ENCODE data around the gene BDP1.
"Not testable (repeated sequence)": the region's sequence is repeated elsewhere in the genome, so short reads cannot be mapped to it uniquely, and the experiment has no call there.

The BDP1 gene

DNA sequence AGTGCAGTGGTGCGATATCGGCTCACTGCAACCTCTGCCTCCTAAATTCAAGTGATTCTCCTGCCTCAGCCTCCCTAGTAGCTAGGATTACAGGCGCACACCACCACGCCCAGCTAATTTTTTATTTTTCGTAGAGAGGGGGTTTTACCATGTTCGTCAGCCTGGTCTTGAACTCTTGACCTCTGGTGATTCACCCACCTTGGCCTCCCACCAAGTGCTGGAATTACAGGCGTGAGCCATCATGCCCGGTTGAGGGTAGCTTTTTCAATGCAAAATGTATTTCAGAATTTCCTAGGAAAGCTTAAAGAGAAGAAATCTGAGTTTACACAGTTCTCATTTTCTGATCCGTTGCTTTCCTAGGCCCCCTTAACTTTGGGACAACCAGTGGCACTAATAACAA is 15.7 kb downstream of the BDP1 start:
- peak; percentile 20 for DNase-seq (ENCODE audit: low read depth)
- TF ChIP-seq, protein P1, sequence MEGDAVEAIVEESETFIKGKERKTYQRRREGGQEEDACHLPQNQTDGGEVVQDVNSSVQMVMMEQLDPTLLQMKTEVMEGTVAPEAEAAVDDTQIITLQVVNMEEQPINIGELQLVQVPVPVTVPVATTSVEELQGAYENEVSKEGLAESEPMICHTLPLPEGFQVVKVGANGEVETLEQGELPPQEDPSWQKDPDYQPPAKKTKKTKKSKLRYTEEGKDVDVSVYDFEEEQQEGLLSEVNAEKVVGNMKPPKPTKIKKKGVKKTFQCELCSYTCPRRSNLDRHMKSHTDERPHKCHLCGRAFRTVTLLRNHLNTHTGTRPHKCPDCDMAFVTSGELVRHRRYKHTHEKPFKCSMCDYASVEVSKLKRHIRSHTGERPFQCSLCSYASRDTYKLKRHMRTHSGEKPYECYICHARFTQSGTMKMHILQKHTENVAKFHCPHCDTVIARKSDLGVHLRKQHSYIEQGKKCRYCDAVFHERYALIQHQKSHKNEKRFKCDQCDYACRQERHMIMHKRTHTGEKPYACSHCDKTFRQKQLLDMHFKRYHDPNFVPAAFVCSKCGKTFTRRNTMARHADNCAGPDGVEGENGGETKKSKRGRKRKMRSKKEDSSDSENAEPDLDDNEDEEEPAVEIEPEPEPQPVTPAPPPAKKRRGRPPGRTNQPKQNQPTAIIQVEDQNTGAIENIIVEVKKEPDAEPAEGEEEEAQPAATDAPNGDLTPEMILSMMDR (conservative IDR thresholded peaks at IDR 0.05; ENCODE audit: low read length) = no peak
- H3K4me3 ChIP-seq (ENCODE audit: low read length) = no peak overlapping the region

DNA sequence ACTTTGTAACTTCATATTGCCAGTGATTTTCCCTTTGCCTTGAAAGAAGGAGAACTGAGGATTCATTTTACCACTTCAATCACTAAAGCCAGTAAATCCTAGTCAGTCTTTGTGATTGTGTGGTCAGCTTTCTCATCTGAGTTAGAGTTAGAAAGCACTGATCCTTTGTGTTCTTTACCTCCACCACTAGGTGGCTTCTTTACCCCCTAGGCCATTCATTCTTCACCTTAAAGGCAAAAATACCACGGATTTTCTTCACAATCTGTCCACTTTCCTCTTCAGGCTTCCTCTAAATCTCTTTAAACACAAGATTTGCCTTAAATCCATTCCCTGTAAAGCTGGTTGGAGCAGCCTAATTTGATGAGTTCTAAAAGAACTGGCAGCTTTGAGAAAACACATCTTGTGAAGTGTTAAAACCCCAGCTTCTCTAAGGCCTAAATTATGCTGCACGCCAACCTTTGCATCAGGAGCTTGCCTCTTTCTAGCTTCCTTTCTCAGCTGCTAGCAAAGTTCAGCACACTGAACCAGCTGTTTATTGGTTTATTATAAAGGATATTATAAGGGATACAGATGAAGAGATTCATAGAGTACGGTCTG is 20.4 kb downstream of the BDP1 start:
- TF ChIP-seq, protein P1 (conservative IDR thresholded peaks at IDR 0.05; ENCODE audit: low read length) = peak; percentile 68
- H3K4me3 ChIP-seq (ENCODE audit: low read length) = no peak overlapping the region
- peak; percentile 18 for DNase-seq (ENCODE audit: low read depth)

DNA sequence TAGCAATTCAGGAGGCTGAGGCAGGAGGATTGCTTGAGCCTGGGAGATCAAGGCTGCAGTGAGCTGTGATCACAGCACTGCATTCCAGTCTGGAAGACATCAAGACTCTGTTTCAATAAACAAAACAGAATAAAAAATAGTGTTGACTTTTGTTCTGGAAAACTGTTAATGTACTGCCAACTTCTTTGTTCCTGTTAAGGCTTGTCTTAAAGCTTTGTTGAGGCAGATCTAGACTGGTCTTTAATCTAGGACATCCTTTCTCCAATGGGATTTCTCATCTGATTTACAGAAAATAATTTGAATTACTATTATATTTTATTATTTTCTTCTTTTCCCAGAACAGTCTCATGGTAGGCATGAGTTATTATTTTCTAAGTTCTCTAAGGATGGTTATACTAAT is 26.0 kb downstream of the BDP1 start:
- no peak for DNase-seq (ENCODE audit: low read depth)

DNA sequence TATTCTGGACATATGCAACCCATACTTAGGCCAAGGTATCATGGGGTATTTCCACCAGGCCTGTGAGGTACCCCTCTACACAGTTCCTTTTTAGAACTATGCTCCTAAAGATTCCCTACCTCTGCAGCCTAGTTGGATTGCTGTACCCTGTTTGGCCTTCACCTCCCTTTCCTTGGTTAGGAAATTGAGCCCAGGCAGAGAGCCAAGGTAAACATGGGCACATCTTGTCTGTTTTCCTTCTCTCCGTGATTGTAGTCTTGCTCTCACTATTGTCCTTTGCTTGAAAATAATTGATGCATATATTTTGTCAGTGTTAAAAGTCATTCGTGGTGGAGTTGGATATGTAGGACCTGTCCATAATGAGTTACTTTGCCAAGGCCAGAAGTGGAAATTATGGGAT is 26.7 kb downstream of the BDP1 start:
- DNase-seq (ENCODE audit: low read depth) = peak; percentile 26
- no peak overlapping the region for H3K4me3 ChIP-seq (ENCODE audit: low read length)
- TF ChIP-seq, protein P1 (conservative IDR thresholded peaks at IDR 0.05; ENCODE audit: low read length) = no peak

More for the DNA sequence above, 26.0 kb downstream of the BDP1 start:
- no peak overlapping the region for H3K4me3 ChIP-seq (ENCODE audit: low read length)
- TF ChIP-seq, protein P1 (conservative IDR thresholded peaks at IDR 0.05; ENCODE audit: low read length) = no peak

DNA sequence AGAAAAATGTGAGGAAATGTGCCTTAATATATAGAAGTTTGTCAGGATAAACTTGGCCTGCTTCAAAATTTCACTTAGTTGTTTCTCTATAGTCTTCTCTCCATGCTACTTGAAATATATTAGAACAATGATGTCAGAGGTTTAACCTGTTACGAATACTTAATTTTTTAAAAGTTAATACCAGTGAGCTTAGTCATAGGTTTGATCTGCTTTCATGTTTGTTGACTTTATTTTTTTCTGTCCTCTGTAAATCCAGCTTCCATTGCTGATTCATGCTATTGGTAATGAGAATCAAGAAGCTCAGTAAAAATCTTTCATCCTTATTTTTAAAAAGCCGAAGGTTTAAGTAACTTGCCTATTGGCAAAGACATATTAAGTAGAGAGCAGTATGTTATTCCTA is 27.9 kb downstream of the BDP1 start:
- DNase-seq (ENCODE audit: low read depth) = peak; percentile 41
- H3K4me3 ChIP-seq (ENCODE audit: low read length) = no peak overlapping the region
- TF ChIP-seq, protein P1 (conservative IDR thresholded peaks at IDR 0.05; ENCODE audit: low read length) = no peak

DNA sequence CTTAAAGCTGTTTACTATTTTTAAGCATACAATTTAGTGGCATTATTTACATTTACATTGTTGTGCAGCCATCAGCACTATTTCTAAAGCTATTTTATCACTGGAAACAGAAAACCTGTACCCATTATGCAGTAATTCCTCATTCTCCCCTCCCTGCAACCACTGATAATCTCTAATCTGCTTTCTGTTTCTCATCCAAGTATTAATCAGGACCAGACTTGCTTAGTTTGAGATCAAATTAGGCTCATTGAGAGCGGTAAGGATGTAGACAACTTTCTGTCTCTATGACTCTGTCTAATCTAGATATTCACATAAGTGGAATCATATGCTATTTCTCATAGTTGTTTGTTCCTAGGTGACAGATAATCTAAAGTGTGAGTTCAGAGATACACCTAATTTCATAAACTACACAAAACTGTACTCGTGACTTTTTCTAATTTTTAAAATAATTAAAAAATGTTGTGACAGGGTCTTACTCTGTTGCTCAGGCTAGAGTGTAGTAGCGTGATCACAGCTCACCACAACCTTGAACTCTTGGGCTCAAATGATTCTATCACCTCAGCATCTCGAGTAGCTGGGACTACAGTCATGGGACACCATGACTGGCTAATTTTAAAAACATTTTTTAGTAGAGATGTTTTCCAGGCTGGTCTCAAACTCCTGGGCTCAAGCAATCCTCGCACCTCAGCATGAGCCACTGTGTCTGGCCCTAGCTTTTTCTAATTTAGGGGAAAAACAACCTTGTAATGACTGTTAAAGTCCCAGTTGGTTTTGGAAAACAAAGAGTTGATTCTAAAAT is 37.6 kb downstream of the BDP1 start:
- no peak overlapping the region for H3K4me3 ChIP-seq (ENCODE audit: low read length)
- TF ChIP-seq, protein P1 (conservative IDR thresholded peaks at IDR 0.05; ENCODE audit: low read length) = no peak
- no peak for DNase-seq (ENCODE audit: low read depth)

GRCh38 chr5:71494202-71494601 is 38.8 kb downstream of the BDP1 start:
- H3K4me3 ChIP-seq (ENCODE audit: low read length) = not testable (repeated sequence)

GRCh38 chr5:71498756-71499155 is 43.3 kb downstream of the BDP1 start:
- not testable (repeated sequence) for H3K4me3 ChIP-seq (ENCODE audit: low read length); DNase-seq (ENCODE audit: low read depth)

More at GRCh38 chr5:71494202-71494601, 38.8 kb downstream of the BDP1 start:
- not testable (repeated sequence) for DNase-seq (ENCODE audit: low read depth)
